NT2/D1 (cell line): ENCODE results near the gene TBC1D9B.

Experiments
- DNase-seq: peaks from one replicate; pipeline ENCODE4 v3.0.0-alpha.2; 2011; ENCODE audit warnings: low read depth, low spot score
- H3K27me3 ChIP-seq: 2 replicates; pipeline ENCODE4 v1.6.0; 2011; ENCODE audit warnings: mild to moderate bottlenecking; ENCODE audit not compliant: insufficient read length, insufficient read depth
- H3K36me3 ChIP-seq: 2 replicates; pipeline ENCODE4 v1.6.1; 2011; ENCODE audit warnings: mild to moderate bottlenecking, low read length, mixed read lengths; ENCODE audit not compliant: insufficient read depth, insufficient read length
- H3K4me1 ChIP-seq: 2 replicates; pipeline ENCODE4 v1.5.1; 2011; ENCODE audit not compliant: insufficient read depth, insufficient read length
- H3K4me3 ChIP-seq: 2 replicates; pipeline ENCODE4 v1.5.1; 2011; ENCODE audit warnings: low read depth; ENCODE audit not compliant: insufficient read length
- H3K9ac ChIP-seq: 2 replicates; pipeline ENCODE4 v1.6.0; 2011; ENCODE audit warnings: low read depth; ENCODE audit not compliant: insufficient read length
- H3K9me3 ChIP-seq: 2 replicates; pipeline ENCODE4 v1.5.1; 2011; ENCODE audit warnings: mild to moderate bottlenecking, low read length; ENCODE audit not compliant: insufficient read depth
- SUZ12 ChIP-seq: IDR thresholded peaks from 2 replicates; pipeline ENCODE4 v1.6.1; 2011; ENCODE audit not compliant: insufficient read length, insufficient read depth; ENCODE audit errors: extremely low read depth
- YY1 ChIP-seq: IDR thresholded peaks from 2 replicates; pipeline ENCODE4 v1.6.1; 2011; ENCODE audit not compliant: insufficient read length, insufficient read depth
- ZNF274 ChIP-seq: IDR thresholded peaks from 2 replicates; pipeline ENCODE4 v1.6.1; 2011; ENCODE audit warnings: mild to moderate bottlenecking, low read depth, low read length

Gene TBC1D9B

DNA sequence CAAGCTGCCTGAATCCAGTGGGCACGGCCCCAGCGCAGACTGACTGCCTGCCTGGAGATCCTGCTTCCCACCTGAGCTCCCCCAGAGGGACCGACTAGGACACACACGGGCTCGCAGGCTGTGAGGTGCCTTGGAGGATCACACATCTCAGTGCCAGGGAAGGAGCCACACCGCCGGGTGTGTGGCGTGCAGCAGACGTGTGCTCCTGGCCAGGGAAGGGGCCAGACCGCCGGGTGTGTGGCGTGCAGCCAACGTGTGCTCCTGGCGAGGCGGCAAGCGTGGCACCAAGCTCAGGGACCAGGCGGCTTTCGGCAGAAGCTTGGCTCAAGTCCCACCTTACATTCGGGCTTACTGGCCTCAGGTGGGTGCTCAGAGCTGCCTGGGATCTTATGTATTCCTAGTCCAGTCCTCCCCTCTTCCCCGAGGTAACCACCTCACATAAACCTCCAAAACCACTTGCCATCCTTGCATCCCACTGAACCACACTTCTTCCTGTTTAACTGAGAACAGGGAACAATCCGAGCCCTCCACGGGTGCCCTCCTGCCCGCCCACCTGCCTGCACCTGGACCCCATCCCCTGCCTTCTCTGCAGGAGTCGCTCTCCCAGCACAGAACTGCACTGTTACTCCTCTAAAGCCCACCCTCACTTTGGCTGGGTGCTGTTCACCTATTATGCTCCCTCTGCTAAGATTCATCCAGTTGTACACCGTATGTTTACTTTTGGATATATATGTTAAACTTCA is 26.7 kb downstream of the TBC1D9B start:
- Histone ChIP-seq H3K36me3 (peaks cover 74% of the 10 kb centered on the region), H3K4me1 (no peaks in the 10 kb centered on the region), H3K9me3 (peaks cover 27% of the 10 kb centered on the region), H3K4me3 (no peak overlapping the region), H3K9ac (no peak overlapping the region), H3K27me3 (no peaks in the 10 kb centered on the region)
- DNase-seq, result no peak
- TF ChIP-seq SUZ12, result no peak
- TF ChIP-seq ZNF274, result no peak
- TF ChIP-seq YY1, result no peak

DNA sequence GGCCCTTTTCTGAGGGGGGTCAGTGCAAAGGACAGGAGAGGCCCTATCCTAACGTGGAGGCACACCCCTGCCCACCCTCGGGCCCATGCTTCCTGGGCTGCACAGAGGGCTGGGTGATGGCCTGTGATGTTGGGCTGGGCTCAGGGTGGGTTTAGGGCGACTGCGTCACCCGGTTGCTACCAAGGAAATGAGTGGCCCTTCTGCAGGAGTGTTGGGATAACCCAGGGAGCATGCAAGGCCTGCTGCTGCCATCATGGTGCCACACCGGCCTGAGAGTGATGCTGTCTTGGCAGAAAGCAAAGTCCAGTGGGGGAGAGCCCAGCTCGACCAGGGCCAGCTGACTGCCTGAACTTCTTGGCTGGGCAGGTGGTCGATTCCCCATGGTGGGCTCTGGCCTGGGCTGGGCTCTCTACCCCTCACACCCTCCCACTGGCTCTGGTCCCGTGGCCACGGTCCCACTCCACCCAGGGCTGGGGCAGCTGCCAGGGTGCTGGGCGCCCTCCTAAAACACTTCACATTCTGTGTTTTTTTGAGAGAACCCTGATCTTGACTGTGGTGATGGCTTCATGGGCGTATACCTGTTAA is 27.5 kb downstream of the TBC1D9B start:
- Histone ChIP-seq H3K4me3 (no peak overlapping the region), H3K9me3 (peaks cover 27% of the 10 kb centered on the region), H3K9ac (no peak overlapping the region), H3K36me3 (peaks cover 76% of the 10 kb centered on the region), H3K27me3 (no peaks in the 10 kb centered on the region), H3K4me1 (no peaks in the 10 kb centered on the region)
- no peak for DNase-seq
- no peak for TF ChIP-seq YY1
- TF ChIP-seq ZNF274, result no peak
- TF ChIP-seq SUZ12, result no peak

DNA sequence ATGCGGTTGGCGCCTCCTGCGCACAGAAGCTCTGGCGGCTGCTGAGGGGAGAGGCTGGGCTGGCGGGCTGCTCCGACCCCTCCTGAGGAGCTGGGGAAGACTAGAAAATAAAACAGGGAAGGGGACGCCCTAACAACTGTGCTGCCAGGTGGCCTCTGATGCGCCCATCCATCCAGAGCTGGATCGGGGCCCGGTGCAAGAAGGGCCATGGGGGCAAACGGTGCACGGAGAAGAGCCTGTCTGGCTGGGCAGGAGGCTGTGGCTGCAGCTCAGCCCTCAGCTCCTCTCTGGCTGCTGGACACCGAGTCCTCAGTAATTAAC is 28.0 kb downstream of the TBC1D9B start:
- peaks cover 25% of the 10 kb centered on the region for H3K9me3 ChIP-seq
- H3K9ac ChIP-seq, result no peak overlapping the region
- no peak for TF ChIP-seq SUZ12
- TF ChIP-seq YY1, result no peak
- no peak for TF ChIP-seq ZNF274
- no peaks in the 10 kb centered on the region for H3K27me3 ChIP-seq
- H3K4me1 ChIP-seq, result no peaks in the 10 kb centered on the region
- DNase-seq, result no peak
- no peak overlapping the region for H3K4me3 ChIP-seq
- H3K36me3 ChIP-seq, result peaks cover 76% of the 10 kb centered on the region

DNA sequence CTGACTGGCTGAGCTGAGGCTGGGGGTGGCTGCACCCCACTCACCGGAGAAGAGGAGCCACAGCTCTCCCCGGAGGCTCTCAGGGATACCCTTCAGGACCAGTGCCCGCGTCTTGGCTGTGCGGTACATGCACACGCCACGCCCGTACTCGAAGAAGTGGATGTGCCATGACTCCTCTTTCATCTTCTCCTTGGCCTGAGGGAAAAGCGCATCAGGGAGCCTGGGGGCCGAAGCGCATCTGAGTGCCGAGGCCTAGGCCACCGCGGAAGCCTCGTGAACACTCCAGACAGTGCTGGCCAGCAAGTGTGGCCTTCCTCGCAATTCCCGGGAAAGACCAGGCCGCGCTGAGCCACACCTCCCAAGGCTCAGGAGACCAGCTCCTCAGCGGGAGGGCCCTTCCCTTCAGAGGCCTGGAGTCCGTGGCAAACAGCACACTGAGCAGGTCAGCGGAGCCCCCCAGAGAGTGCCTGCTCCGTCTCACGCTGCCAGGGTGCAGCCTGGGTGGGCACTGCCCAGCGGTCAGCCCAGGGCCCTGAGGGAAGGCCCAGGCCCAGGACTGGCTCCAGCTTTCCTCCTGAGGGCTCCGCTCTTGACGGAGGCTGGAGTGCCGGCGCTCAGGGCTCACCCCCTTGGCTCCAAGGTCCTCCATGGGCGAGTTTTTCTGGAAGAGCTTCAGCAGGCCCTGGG is 28.6 kb downstream of the TBC1D9B start:
- Histone ChIP-seq H3K9ac (no peak overlapping the region), H3K4me1 (no peaks in the 10 kb centered on the region), H3K27me3 (no peaks in the 10 kb centered on the region), H3K36me3 (peaks cover 76% of the 10 kb centered on the region), H3K4me3 (no peak overlapping the region), H3K9me3 (peaks cover 20% of the 10 kb centered on the region)
- no peak for DNase-seq
- TF ChIP-seq YY1 (no peak), ZNF274 (no peak), SUZ12 (no peak)

DNA sequence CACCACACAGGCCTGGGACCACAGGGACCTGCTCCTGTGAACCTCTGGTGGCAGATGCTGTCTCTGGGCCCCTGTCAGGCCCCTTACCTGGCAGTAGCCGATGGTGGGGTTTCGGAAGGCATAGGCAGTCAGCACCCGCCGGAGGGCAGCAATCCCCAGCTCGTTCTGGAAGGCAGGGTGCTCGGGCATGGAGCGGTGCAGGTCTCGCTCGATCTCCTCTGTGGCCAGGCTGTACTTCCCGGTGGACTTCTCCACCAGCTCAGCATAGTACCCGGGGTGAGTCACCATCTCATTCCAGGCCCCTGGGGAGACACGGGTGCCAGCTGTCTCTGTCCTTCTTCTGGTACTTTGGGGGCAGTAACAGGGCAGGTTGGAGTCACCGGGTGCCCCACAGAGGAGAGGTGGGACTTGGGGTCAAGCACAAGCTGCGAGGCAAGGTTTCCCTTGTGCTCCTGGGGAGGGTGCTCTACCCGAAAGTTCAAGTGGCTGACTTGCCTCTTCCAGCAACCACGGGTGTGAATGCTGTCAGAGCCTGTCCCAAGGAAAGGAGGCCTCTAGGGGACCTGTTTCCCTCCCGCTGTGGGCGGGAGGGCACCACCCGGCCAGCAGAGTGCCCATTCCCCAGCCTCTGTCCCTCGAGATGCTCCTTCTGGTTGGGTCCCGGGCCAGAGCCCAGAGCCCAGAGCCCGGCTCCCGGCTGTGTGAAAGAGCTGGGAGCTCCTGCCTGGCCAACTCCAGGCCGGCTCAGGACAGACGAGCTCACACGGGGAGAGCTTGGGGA is 29.3 kb downstream of the TBC1D9B start:
- Histone ChIP-seq H3K27me3 (no peaks in the 10 kb centered on the region), H3K4me1 (no peaks in the 10 kb centered on the region), H3K9ac (no peak overlapping the region), H3K36me3 (peaks cover 76% of the 10 kb centered on the region), H3K4me3 (no peak overlapping the region), H3K9me3 (peaks cover 13% of the 10 kb centered on the region)
- DNase-seq, result no peak
- TF ChIP-seq YY1 (no peak), ZNF274 (no peak), SUZ12 (no peak)

DNA sequence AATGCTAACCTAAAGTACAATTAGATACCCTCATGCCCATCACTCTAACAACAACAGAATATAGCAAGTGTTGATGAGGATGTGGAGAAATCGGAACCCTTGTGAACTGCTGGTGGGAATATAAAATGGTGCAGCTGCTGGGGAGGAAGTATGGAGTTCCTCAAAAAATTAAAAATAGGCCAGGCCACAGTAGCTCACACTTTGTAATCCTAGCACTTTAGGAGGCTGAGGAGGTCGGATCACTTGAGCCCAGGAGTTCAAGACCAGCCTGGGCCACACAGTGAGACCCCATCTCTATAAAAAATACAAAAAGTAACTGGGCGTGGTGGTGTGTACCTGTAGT is 31.1 kb downstream of the TBC1D9B start:
- no peak for TF ChIP-seq SUZ12
- no peak for TF ChIP-seq ZNF274
- no peak for TF ChIP-seq YY1
- H3K9me3 ChIP-seq, result no peaks in the 10 kb centered on the region
- H3K9ac ChIP-seq, result no peak overlapping the region
- no peak overlapping the region for H3K4me3 ChIP-seq
- DNase-seq, result no peak
- peaks cover 81% of the 10 kb centered on the region for H3K36me3 ChIP-seq
- H3K4me1 ChIP-seq, result no peaks in the 10 kb centered on the region
- H3K27me3 ChIP-seq, result no peaks in the 10 kb centered on the region

DNA sequence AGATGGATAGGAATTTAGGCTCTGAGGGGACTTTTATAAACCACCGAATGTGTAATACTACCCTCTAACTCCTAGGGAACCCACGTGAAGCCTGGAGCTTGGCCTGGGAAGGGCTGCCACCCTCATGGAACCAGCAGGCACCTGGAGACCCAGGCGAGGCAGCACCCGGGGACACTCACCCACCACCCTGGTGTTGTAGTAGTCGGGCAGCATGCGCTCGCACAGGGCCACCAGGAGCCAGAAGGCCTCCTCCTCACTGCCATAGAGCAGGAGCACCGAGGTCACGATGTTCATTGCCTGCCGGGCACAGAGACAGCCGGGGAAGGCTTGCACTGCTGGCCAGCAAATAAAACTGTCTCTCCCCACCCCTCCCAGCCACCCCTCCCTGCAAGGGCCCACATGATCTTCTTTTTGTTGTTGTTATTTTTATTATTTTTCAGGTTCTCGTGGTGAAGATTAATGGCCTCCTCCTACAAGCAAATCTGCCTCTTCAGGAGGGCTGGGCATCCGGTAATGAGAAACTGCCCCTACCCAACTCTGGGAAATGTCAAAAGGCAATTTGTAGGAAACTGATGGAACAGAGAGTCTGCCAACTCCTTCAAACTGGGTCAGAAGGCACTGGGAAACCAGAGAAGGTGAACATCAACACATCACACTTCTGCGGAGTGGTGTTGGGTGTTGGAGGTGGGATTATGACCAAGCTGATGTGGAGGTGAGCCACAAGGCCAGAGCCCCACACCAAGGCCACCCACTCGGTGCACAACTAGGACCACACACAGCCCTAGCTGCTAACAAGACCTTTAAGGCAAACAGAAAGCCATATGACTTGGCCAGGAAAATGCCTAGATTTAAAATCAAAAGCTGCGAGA is 31.7 kb downstream of the TBC1D9B start:
- Histone ChIP-seq H3K36me3 (peaks cover 86% of the 10 kb centered on the region), H3K9ac (no peak overlapping the region), H3K4me1 (no peaks in the 10 kb centered on the region), H3K9me3 (no peaks in the 10 kb centered on the region), H3K27me3 (no peaks in the 10 kb centered on the region), H3K4me3 (no peak overlapping the region)
- DNase-seq, result no peak
- TF ChIP-seq YY1 (no peak), ZNF274 (no peak), SUZ12 (no peak)
